ENCODE data around the gene KCND3. TPM values are rescaled to one million over a fixed set of nuclear protein-coding genes. Genes with fewer than 3 reads are reported as not detected.

The KCND3 gene
- total RNA-seq, 1 experiment from 2014 or later = 0.15 TPM

DNA sequence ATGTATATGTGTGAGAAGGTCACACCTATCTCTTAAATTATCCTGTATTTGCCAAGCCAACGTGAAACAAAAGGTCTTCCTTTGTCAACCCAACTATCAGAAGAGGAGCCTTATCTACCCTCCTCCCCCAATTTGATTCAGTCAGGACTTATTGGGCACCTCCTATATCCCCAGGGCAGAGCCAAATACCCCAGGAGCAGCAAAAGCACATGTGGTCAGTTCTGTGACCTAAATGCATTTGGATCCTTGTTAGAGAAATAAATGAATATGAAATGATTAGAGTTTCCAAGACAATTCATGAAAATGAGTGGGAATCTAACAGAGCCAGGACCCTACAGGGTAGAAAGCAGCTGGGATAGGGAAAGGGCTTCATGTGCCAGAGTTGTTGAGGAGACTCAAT, 37.0 kb upstream of the KCND3 start:
- no peak overlapping the region for H3K14ac ChIP-seq (ENCODE audit: insufficient read depth, low read length)
- H3K27ac ChIP-seq (ENCODE audit: insufficient read length, low read depth, low read length) = no peak overlapping the region
- no peak overlapping the region for H2BK5ac ChIP-seq (ENCODE audit: insufficient read length, low read length)
- no peaks in the 10 kb centered on the region for H3K23me2 ChIP-seq (ENCODE audit: insufficient read length, low read depth, low read length, poor library complexity, severe bottlenecking)
- no peaks in the 10 kb centered on the region; a peak in 1 of 5 replicates for H3K9me3 Mint-ChIP-seq
- H3K79me1 ChIP-seq (ENCODE audit: insufficient read depth, low read depth, low read length, poor library complexity, severe bottlenecking) = no peaks in the 10 kb centered on the region
- H4K5ac ChIP-seq (ENCODE audit: insufficient read length, low read depth, low read length) = no peak overlapping the region
- H4K91ac ChIP-seq (ENCODE audit: insufficient read length, low read depth, low read length) = no peak overlapping the region
- DNase-seq = no peak
- H4K20me1 ChIP-seq (ENCODE audit: control insufficient read depth, insufficient read depth, insufficient read length) = no peaks in the 10 kb centered on the region
- H3K27me3 ChIP-seq (ENCODE audit: insufficient read depth, low read length) = no peaks in the 10 kb centered on the region
- H3K9me3 ChIP-seq (ENCODE audit: control insufficient read depth, low read depth, low read length) = no peaks in the 10 kb centered on the region
- no peak overlapping the region for H3K4me2 ChIP-seq (ENCODE audit: insufficient read depth, insufficient read length, low read length)
- no peak overlapping the region for H2AK5ac ChIP-seq (ENCODE audit: insufficient read length, low read length)
- H2BK120ac ChIP-seq (ENCODE audit: low read depth, low read length, poor library complexity, severe bottlenecking) = no peak overlapping the region
- no peaks in the 10 kb centered on the region for H3K36me3 Mint-ChIP-seq (ENCODE audit: insufficient read depth in 1 of 3, low read depth in 3 of 3)
- no peak overlapping the region for H2BK20ac ChIP-seq (ENCODE audit: low read depth, low read length, poor library complexity, severe bottlenecking)
- no peak overlapping the region for H3K18ac ChIP-seq (ENCODE audit: insufficient read length, low read depth, low read length)
- no peak overlapping the region for H3K27ac Mint-ChIP-seq
- H3K4me3 Mint-ChIP-seq = no peak overlapping the region
- no peak overlapping the region for H3K56ac ChIP-seq (ENCODE audit: insufficient read length, low read depth, low read length)
- peaks cover 6% of the 10 kb centered on the region; the same call in 1 of the 2 replicates for H3K27me3 Mint-ChIP-seq (ENCODE audit: low read depth)
- no peak for TF ChIP-seq CTCF (conservative IDR thresholded peaks at IDR 0.05)
- no peak overlapping the region for H3K4ac ChIP-seq (ENCODE audit: low read depth, low read length)
- no peaks in the 10 kb centered on the region for H3K79me2 ChIP-seq (ENCODE audit: insufficient read depth, low read length)
- no peak overlapping the region for H3T11ph ChIP-seq (ENCODE audit: low read length)
- H2BK15ac ChIP-seq (ENCODE audit: low read depth, low read length) = no peak overlapping the region
- no peaks in the 10 kb centered on the region for H3K4me1 ChIP-seq (ENCODE audit: insufficient read depth, low read length)
- no peak overlapping the region for H3K9ac ChIP-seq (ENCODE audit: extremely low read depth, insufficient read length, low read length)
- no CpG with 5 or more reads among the region's 1 CpG for WGBS (ENCODE audit: extremely low coverage, insufficient read length, low lambda C conversion rate)
- no peak overlapping the region for H2BK12ac ChIP-seq (ENCODE audit: insufficient read length, low read depth, low read length)
- H4K8ac ChIP-seq (replicated peaks; ENCODE audit: insufficient read length, low read depth, low read length) = no peak overlapping the region
- H2AFZ ChIP-seq (ENCODE audit: low read length) = no peak overlapping the region
- no peak overlapping the region for H3K23ac ChIP-seq (ENCODE audit: insufficient read length, low read depth, low read length)
- peaks cover 4% of the 10 kb centered on the region in 2 experiments for H3K4me1 Mint-ChIP-seq

All from H9 (cell line).